ENCODE data around the gene PCDHB9. TPM values are rescaled to one million over a fixed set of nuclear protein-coding genes. Genes with fewer than 3 reads are reported as not detected.
"Not testable (repeated sequence)": the region's sequence is repeated elsewhere in the genome, so short reads cannot be mapped to it uniquely, and the experiment has no call there.

PCDHB9 gene
- total RNA-seq, 2 experiments from 2014 or later = not detected

DNA sequence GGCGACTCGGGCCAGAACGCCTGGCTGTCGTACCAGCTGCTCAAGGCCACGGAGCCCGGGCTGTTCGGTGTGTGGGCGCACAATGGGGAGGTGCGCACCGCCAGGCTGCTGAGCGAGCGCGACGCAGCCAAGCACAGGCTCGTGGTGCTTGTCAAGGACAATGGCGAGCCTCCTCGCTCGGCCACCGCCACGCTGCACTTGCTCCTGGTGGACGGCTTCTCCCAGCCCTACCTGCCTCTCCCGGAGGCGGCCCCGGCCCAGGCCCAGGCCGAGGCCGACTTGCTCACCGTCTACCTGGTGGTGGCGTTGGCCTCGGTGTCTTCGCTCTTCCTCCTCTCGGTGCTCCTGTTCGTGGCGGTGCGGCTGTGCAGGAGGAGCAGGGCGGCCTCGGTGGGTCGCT is 7.4 kb downstream of the PCDHB9 start:
- POLR2A ChIA-PET; H3K4me1 Mint-ChIP-seq (ENCODE audit: low read depth); DNase-seq; H3K36me3 Mint-ChIP-seq (ENCODE audit: low read depth); H3K4me3 Mint-ChIP-seq; H3K27me3 Mint-ChIP-seq (ENCODE audit: low read depth); CTCF ChIA-PET; ATAC-seq; H3K27ac Mint-ChIP-seq: not testable (repeated sequence)
- peaks cover 12% of the 10 kb centered on the region for H3K9me3 Mint-ChIP-seq (ENCODE audit: insufficient read depth)

DNA sequence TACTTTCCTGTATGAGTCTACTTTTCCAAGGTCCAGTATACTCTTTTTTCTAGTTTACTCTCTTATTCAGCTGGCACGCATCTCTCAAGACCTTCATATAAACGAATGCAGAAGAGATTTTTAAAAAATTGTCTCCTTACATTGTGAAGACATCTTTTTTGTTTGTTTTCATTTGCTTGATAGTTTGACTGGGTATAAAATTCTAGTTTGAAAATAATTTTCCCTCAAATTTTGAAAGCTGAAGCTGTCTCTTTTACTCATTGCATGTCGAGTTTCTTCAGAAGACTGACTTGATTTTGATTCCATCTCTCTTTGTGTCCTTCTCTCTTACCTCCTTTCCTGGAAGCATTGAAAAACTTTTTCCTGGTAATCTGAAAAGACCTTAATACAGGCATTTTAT is 9.4 kb downstream of the PCDHB9 start:
- POLR2A ChIA-PET = no interaction called here
- no peaks in the 10 kb centered on the region for H3K27me3 Mint-ChIP-seq (ENCODE audit: low read depth)

DNA sequence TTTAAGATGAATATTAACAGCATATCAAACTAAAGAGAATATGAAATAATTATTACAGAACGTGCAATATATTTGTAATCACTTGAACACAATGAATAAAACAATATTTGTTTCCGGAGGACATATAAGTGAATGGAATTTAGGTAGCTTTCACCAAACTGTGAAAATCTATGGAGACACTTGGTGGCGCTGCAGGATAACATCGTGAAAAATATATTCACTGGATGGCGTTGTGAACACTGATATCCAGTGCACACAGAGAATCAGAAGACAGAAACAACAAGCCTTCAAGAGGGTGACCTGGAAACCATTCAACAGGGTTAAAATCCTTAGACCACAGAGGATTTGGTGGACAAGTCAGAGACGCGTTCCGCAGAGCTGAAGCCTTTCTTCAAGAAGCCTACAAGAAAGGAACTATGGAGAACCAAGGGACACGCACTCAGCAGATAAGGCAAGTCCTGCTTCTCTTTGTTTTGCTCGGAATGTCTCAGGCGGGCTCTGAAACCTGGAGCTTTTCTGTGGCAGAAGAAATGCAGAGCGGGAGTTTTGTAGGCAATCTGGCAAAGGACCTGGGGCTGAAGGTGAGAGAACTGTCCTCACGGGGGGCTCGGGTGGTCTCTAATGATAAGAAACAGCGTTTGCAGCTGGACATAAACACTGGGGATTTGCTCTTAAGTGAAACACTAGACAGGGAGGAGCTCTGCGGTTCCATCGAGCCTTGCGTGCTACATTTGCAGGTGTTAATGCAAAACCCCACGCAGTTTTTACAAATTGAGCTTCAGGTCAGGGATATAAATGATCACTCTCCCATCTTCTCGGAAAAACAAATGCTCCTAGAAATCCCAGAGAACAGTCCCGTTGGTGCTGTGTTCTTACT is 12.6 kb downstream of the PCDHB9 start, which contains the start of gene PCDHB11:
PCDHB11 (plus strand) TSS at position 269 of the 877 bp plus-strand sequence; CDS start at position 417, 148 bp downstream.
- Mint-ChIP-seq H3K27ac (no peak within 1 kb of the TSS), H3K36me3 (ENCODE audit: low read depth) (no peaks in the 10 kb centered on the region), H3K4me3 (no peak within 1 kb of the TSS), H3K9me3 (ENCODE audit: insufficient read depth) (peaks cover 17% of the 10 kb centered on the region), H3K27me3 (ENCODE audit: low read depth) (no peaks in the 10 kb centered on the region), H3K4me1 (ENCODE audit: low read depth) (no peaks in the 10 kb centered on the region)
- DNase-seq (no peak), ATAC-seq (no peak)
- ChIA-PET CTCF (interaction anchor here (1.5 kb wide), 1 partner anchor 34 kb away, joined by 3 read pairs; no protein-coding TSS in a partner anchor), POLR2A (no interaction called here)

More for the DNA sequence above, 9.4 kb downstream of the PCDHB9 start:
- ATAC-seq = no peak
- CTCF ChIA-PET = interaction anchor here (1.7 kb wide), 1 partner anchor 9 kb away, joined by 5 read pairs; the partner anchor contains the start of gene PCDHB9
- peaks cover 24% of the 10 kb centered on the region for H3K9me3 Mint-ChIP-seq (ENCODE audit: insufficient read depth)
- H3K4me3 Mint-ChIP-seq = no peak overlapping the region
- no peaks in the 10 kb centered on the region for H3K4me1 Mint-ChIP-seq (ENCODE audit: low read depth)
- no peaks in the 10 kb centered on the region for H3K36me3 Mint-ChIP-seq (ENCODE audit: low read depth)
- no peak overlapping the region for H3K27ac Mint-ChIP-seq
- no peak for DNase-seq

DNA sequence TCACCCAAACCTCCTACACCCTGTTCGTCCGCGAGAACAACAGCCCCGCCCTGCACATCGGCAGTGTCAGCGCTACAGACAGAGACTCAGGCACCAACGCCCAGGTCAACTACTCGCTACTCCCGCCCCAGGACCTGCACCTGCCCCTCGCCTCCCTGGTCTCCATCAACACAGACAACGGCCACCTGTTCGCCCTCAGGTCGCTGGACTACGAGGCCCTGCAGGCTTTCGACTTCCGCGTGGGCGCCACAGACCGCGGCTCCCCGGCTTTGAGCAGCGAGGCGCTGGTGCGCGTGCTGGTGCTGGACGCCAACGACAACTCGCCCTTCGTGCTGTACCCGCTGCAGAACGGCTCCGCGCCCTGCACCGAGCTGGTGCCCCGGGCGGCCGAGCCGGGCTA is 14.2 kb downstream of the PCDHB9 start:
- POLR2A ChIA-PET; H3K36me3 Mint-ChIP-seq (ENCODE audit: low read depth); H3K27ac Mint-ChIP-seq; DNase-seq; ATAC-seq; H3K27me3 Mint-ChIP-seq (ENCODE audit: low read depth); H3K4me1 Mint-ChIP-seq (ENCODE audit: low read depth); CTCF ChIA-PET; H3K4me3 Mint-ChIP-seq: not testable (repeated sequence)
- peaks cover 17% of the 10 kb centered on the region for H3K9me3 Mint-ChIP-seq (ENCODE audit: insufficient read depth)

DNA sequence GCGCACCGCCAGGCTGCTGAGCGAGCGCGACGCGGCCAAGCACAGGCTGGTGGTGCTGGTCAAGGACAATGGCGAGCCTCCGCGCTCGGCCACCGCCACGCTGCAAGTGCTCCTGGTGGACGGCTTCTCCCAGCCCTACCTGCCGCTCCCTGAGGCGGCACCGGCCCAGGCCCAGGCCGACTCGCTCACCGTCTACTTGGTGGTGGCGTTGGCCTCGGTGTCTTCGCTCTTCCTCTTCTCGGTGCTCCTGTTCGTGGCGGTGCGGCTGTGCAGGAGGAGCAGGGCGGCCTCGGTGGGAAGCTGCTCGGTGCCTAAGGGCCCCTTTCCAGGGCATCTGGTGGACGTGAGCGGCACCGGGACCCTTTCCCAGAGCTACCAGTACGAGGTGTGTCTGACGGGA is 14.7 kb downstream of the PCDHB9 start:
- POLR2A ChIA-PET; ATAC-seq; CTCF ChIA-PET; H3K4me1 Mint-ChIP-seq (ENCODE audit: low read depth); H3K36me3 Mint-ChIP-seq (ENCODE audit: low read depth); H3K27me3 Mint-ChIP-seq (ENCODE audit: low read depth); H3K4me3 Mint-ChIP-seq; DNase-seq: not testable (repeated sequence)
- Mint-ChIP-seq H3K27ac (peak overlapping the region; percentile 49), H3K9me3 (ENCODE audit: insufficient read depth) (peaks cover 17% of the 10 kb centered on the region)

DNA sequence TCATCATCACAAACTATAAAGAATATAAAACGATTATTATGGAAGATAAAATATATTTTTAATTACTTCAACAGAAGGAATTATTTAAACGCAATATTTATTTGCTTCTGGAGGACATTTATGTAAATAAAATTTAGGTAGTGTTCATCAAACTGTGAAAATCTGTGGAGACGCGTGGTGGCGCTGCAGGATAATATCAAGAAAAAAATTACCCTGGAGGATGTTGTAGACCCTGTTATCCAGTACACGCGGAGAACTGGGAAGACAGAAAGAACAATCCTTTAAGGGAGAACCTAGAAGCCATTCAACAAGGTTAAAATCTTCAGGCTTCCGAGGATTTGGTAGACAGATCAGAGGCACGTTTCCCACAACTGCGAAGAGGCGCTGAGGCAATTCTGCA is 21.5 kb downstream of the PCDHB9 start, which contains the start of gene PCDHB12:
PCDHB12 (plus strand) TSS at position 242 of the 400 bp plus-strand sequence. CDS start 189 bp downstream, outside the sequence.
- no peak for ATAC-seq
- Mint-ChIP-seq H3K4me3 (no peak within 1 kb of the TSS), H3K27me3 (ENCODE audit: low read depth) (peaks cover 7% of the 10 kb centered on the region)

DNA sequence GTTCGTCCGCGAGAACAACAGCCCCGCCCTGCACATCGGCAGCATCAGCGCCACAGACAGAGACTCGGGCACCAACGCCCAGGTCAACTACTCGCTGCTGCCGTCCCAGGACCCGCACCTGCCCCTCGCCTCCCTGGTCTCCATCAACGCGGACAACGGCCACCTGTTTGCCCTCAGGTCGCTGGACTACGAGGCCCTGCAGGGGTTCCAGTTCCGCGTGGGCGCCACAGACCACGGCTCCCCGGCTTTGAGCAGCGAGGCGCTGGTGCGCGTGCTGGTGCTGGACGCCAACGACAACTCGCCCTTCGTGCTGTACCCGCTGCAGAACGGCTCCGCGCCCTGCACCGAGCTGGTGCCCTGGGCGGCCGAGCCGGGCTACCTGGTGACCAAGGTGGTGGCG is 23.3 kb downstream of the PCDHB9 start:
- H3K4me3 Mint-ChIP-seq; POLR2A ChIA-PET; H3K36me3 Mint-ChIP-seq (ENCODE audit: low read depth); DNase-seq; H3K27ac Mint-ChIP-seq; ATAC-seq; CTCF ChIA-PET; H3K4me1 Mint-ChIP-seq (ENCODE audit: low read depth): not testable (repeated sequence)
- peaks cover 16% of the 10 kb centered on the region for H3K27me3 Mint-ChIP-seq (ENCODE audit: low read depth)
- H3K9me3 Mint-ChIP-seq (ENCODE audit: insufficient read depth) = peaks cover 22% of the 10 kb centered on the region

More for the DNA sequence above, 21.5 kb downstream of the PCDHB9 start, which contains the start of gene PCDHB12:
- peaks cover 14% of the 10 kb centered on the region for H3K9me3 Mint-ChIP-seq (ENCODE audit: insufficient read depth)
- no peak for DNase-seq
- POLR2A ChIA-PET = no interaction called here
- H3K36me3 Mint-ChIP-seq (ENCODE audit: low read depth) = peaks cover 5% of the 10 kb centered on the region
- no peak within 1 kb of the TSS for H3K27ac Mint-ChIP-seq
- CTCF ChIA-PET = interaction anchor here (0.7 kb wide), 1 partner anchor 9 kb away, joined by 3 read pairs; no protein-coding TSS in a partner anchor
- no peaks in the 10 kb centered on the region for H3K4me1 Mint-ChIP-seq (ENCODE audit: low read depth)

DNA sequence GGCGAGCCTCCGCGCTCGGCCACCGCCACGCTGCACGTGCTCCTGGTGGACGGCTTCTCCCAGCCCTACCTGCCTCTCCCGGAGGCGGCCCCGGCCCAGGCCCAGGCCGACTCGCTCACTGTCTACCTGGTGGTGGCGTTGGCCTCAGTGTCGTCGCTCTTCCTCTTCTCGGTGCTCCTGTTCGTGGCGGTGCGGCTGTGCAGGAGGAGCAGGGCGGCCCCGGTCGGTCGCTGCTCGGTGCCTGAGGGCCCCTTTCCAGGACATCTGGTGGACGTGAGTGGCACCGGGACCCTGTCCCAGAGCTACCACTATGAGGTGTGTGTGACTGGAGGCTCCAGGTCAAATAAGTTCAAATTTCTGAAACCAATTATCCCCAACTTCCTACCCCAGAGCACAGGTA is 23.9 kb downstream of the PCDHB9 start:
- Mint-ChIP-seq H3K9me3 (ENCODE audit: insufficient read depth) (peaks cover 25% of the 10 kb centered on the region), H3K27me3 (ENCODE audit: low read depth) (peaks cover 17% of the 10 kb centered on the region)
- CTCF ChIA-PET; H3K4me1 Mint-ChIP-seq (ENCODE audit: low read depth); H3K36me3 Mint-ChIP-seq (ENCODE audit: low read depth); ATAC-seq; DNase-seq; POLR2A ChIA-PET; H3K4me3 Mint-ChIP-seq; H3K27ac Mint-ChIP-seq: not testable (repeated sequence)

DNA sequence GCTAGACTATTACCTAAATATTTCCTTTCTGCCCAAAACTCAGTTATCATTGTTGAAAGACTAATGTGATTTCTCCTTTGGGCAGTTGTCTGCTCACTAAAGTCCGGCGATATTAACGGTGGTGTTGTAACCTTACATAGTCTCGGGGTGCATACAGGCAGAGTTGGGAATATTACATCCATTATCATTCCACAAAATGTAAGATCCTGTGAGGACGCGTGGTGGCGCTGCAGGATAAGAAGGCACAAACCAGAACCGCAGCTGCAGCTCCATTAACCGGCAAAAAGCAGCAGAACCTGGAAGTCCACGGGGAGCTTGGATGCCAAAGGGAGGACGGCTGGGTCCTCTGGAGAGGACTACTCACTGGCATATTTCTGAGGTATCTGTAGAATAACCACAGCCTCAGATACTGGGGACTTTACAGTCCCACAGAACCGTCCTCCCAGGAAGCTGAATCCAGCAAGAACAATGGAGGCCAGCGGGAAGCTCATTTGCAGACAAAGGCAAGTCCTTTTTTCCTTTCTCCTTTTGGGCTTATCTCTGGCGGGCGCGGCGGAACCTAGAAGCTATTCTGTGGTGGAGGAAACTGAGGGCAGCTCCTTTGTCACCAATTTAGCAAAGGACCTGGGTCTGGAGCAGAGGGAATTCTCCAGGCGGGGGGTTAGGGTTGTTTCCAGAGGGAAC is 26.8 kb downstream of the PCDHB9 start, which contains the start of gene PCDHB13:
PCDHB13 (plus strand) TSS at position 264 of the 684 bp plus-strand sequence; CDS start at position 469, 205 bp downstream.
- H3K4me3 Mint-ChIP-seq; H3K36me3 Mint-ChIP-seq (ENCODE audit: low read depth); CTCF ChIA-PET; ATAC-seq; H3K4me1 Mint-ChIP-seq (ENCODE audit: low read depth); DNase-seq; H3K27ac Mint-ChIP-seq; POLR2A ChIA-PET: not testable (repeated sequence)
- H3K9me3 Mint-ChIP-seq (ENCODE audit: insufficient read depth) = peaks cover 27% of the 10 kb centered on the region
- H3K27me3 Mint-ChIP-seq (ENCODE audit: low read depth) = peaks cover 18% of the 10 kb centered on the region

DNA sequence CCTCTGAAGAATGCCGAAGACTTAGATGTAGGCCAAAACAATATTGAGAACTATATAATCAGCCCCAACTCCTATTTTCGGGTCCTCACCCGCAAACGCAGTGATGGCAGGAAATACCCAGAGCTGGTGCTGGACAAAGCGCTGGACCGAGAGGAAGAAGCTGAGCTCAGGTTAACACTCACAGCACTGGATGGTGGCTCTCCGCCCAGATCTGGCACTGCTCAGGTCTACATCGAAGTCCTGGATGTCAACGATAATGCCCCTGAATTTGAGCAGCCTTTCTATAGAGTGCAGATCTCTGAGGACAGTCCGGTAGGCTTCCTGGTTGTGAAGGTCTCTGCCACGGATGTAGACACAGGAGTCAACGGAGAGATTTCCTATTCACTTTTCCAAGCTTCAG is 27.6 kb downstream of the PCDHB9 start:
- DNase-seq, CTCF ChIA-PET: not testable (repeated sequence)

DNA sequence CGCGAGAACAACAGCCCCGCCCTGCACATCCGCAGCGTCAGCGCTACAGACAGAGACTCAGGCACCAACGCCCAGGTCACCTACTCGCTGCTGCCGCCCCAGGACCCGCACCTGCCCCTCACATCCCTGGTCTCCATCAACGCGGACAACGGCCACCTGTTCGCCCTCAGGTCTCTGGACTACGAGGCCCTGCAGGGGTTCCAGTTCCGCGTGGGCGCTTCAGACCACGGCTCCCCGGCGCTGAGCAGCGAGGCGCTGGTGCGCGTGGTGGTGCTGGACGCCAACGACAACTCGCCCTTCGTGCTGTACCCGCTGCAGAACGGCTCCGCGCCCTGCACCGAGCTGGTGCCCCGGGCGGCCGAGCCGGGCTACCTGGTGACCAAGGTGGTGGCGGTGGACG is 28.5 kb downstream of the PCDHB9 start:
- POLR2A ChIA-PET; H3K4me3 Mint-ChIP-seq; H3K4me1 Mint-ChIP-seq (ENCODE audit: low read depth); ATAC-seq; H3K36me3 Mint-ChIP-seq (ENCODE audit: low read depth); H3K27ac Mint-ChIP-seq; CTCF ChIA-PET; DNase-seq: not testable (repeated sequence)
- Mint-ChIP-seq H3K9me3 (ENCODE audit: insufficient read depth) (peaks cover 22% of the 10 kb centered on the region), H3K27me3 (ENCODE audit: low read depth) (peaks cover 18% of the 10 kb centered on the region)

More for the DNA sequence above, 27.6 kb downstream of the PCDHB9 start:
- ATAC-seq; H3K4me1 Mint-ChIP-seq (ENCODE audit: low read depth); H3K4me3 Mint-ChIP-seq; H3K27ac Mint-ChIP-seq; H3K36me3 Mint-ChIP-seq (ENCODE audit: low read depth); POLR2A ChIA-PET: not testable (repeated sequence)
- Mint-ChIP-seq H3K9me3 (ENCODE audit: insufficient read depth) (peaks cover 27% of the 10 kb centered on the region), H3K27me3 (ENCODE audit: low read depth) (peaks cover 18% of the 10 kb centered on the region)

DNA sequence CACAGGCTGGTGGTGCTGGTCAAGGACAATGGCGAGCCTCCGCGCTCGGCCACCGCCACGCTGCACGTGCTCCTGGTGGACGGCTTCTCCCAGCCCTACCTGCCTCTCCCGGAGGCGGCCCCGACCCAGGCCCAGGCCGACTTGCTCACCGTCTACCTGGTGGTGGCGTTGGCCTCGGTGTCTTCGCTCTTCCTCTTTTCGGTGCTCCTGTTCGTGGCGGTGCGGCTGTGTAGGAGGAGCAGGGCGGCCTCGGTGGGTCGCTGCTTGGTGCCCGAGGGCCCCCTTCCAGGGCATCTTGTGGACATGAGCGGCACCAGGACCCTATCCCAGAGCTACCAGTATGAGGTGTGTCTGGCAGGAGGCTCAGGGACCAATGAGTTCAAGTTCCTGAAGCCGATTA is 29.1 kb downstream of the PCDHB9 start:
- POLR2A ChIA-PET; H3K27ac Mint-ChIP-seq; ATAC-seq; H3K4me1 Mint-ChIP-seq (ENCODE audit: low read depth); H3K4me3 Mint-ChIP-seq; DNase-seq; H3K36me3 Mint-ChIP-seq (ENCODE audit: low read depth); CTCF ChIA-PET: not testable (repeated sequence)
- peaks cover 18% of the 10 kb centered on the region for H3K27me3 Mint-ChIP-seq (ENCODE audit: low read depth)
- H3K9me3 Mint-ChIP-seq (ENCODE audit: insufficient read depth) = peaks cover 19% of the 10 kb centered on the region
